ENCODE results near the gene ADAM19. TPM values are rescaled to one million over a fixed set of nuclear protein-coding genes. Genes with fewer than 3 reads are reported as not detected.

The ADAM19 gene
- total and polyA plus RNA-seq, 2 of the 4 experiments (the other 2 are of a cell fraction) = 35.5 to 49.2 TPM

DNA sequence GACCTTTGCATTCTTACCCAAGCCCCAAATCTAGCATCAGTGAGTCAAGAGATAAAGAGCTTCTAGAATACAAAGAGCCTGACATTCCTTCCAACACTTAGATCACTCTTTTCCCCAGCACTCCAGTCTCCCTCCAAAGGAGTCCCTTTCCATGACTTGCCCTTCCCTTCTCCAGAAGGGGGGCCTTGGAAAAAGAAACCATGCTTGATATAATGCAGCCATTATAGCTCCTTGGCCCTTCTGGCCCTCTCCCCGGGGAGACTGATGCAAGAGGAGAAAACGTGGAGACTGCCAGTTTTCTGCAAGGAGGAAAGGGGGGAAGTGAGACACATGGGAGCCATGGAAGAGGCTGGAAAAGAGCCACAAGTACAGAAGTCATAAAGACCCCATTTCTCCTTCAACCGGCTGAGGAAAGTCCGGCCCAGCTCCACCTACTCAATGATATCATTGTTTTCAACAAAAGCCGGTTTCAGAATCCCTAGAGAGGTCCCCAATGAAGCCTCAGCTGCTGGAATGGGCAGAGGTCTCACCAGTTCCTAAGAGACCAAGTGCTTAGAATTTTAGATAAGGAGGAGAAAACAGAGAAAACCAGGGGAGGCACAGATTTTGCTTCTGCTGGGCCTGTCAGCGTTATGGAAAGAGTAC is 29.0 kb downstream of the ADAM19 start:
- Histone ChIP-seq H3K23ac (ENCODE audit: low read depth, low read length) (peak overlapping the region; percentile 19), H2AK5ac (ENCODE audit: low read depth, low read length) (peak overlapping the region; percentile 90), H2BK20ac (ENCODE audit: low read depth, low read length) (peak overlapping the region; percentile 78; the same call in 1 of the 2 replicates), H4K5ac (ENCODE audit: low read depth, low read length) (0 out of 2 replicates have a peak overlapping the region, but pooled peaks have one; percentile 13), H2BK15ac (ENCODE audit: low read depth, low read length) (peak overlapping the region; percentile 93; the same call in 1 of the 3 replicates), H4K8ac (ENCODE audit: low read depth in 2 of 2, low read length in 2 of 2) (peak overlapping the region; percentile 52 to 81; a peak in 3 of 4 replicates), H2AFZ (replicated peaks; ENCODE audit: low read length, poor library complexity) (no peak overlapping the region), H3K27me3 (ENCODE audit: control insufficient read depth, insufficient read depth, low read length) (no peaks in the 10 kb centered on the region), H3K9me1 (ENCODE audit: insufficient read depth, low read length) (peaks cover 25% of the 10 kb centered on the region), H4K91ac (ENCODE audit: insufficient read depth, low read depth, low read length) (peak overlapping the region; percentile 51), H3K9ac (ENCODE audit: low read depth, low read length) (no peak overlapping the region), H3K18ac (ENCODE audit: low read depth, low read length) (peak overlapping the region; percentile 58), H3K9me3 (ENCODE audit: control insufficient read depth, insufficient read depth, low read length) (no peaks in the 10 kb centered on the region), H3K27ac (ENCODE audit: insufficient read depth, low read length) (peak overlapping the region; percentile 31), H3K4me3 (ENCODE audit: insufficient read depth, low read depth, low read length) (no peak overlapping the region), H2BK120ac (ENCODE audit: low read depth, low read length) (peak overlapping the region; percentile 99), H3K4ac (ENCODE audit: low read depth, low read length) (peak overlapping the region; percentile 100), H3K4me1 (ENCODE audit: control insufficient read depth, insufficient read depth, low read length) (peaks cover 49% of the 10 kb centered on the region), H3K36me3 (ENCODE audit: control insufficient read depth, insufficient read depth, low read length) (peaks cover 3% of the 10 kb centered on the region), H3K56ac (ENCODE audit: extremely low read depth, insufficient read depth, low read length) (no peak overlapping the region), H4K20me1 (ENCODE audit: insufficient read depth, low read length) (peaks cover 16% of the 10 kb centered on the region; the same call in 1 of the 2 replicates), H2BK5ac (ENCODE audit: low read depth, low read length, poor library complexity, severe bottlenecking) (peak overlapping the region; percentile 97), H3K79me1 (ENCODE audit: low read depth in 1 of 2, low read length in 2 of 2) (peaks cover 29 to 75% of the 10 kb centered on the region in 2 experiments; a peak in 3 of 4 replicates), H2AK9ac (replicated peaks; ENCODE audit: low read depth, low read length, poor library complexity) (no peak overlapping the region), H3K14ac (replicated peaks; ENCODE audit: low read depth, low read length) (peak overlapping the region; percentile 77), H3K4me2 (ENCODE audit: low read depth, low read length) (no peak overlapping the region)
- no TSS peak for BruUV-seq (replicated peaks)
- dilution Hi-C loops (cut with HindIII; ENCODE audit: low sequenced_read_pairs, unreplicated experiment) (no loop called here), intact Hi-C loops (cut with micrococcal nuclease) (no loop called here), in situ Hi-C loops (cut with MboI; ENCODE audit: low sequenced_read_pairs) (no loop called here)
- TF ChIP-seq, protein P1, sequence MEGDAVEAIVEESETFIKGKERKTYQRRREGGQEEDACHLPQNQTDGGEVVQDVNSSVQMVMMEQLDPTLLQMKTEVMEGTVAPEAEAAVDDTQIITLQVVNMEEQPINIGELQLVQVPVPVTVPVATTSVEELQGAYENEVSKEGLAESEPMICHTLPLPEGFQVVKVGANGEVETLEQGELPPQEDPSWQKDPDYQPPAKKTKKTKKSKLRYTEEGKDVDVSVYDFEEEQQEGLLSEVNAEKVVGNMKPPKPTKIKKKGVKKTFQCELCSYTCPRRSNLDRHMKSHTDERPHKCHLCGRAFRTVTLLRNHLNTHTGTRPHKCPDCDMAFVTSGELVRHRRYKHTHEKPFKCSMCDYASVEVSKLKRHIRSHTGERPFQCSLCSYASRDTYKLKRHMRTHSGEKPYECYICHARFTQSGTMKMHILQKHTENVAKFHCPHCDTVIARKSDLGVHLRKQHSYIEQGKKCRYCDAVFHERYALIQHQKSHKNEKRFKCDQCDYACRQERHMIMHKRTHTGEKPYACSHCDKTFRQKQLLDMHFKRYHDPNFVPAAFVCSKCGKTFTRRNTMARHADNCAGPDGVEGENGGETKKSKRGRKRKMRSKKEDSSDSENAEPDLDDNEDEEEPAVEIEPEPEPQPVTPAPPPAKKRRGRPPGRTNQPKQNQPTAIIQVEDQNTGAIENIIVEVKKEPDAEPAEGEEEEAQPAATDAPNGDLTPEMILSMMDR (conservative IDR thresholded peaks at IDR 0.05; ENCODE audit: low read depth, low read length) = no peak
- no peak for TF ChIP-seq MXI1 (IDR thresholded peaks at IDR 0.05; ENCODE audit: borderline replicate concordance, low read depth, low read length)
- no peak for TF ChIP-seq CEBPB (IDR thresholded peaks at IDR 0.05; ENCODE audit: low read depth, low read length)
- no peak for TF ChIP-seq RFX5 (IDR thresholded peaks at IDR 0.05; ENCODE audit: low read depth, low read length)
- ChIA-PET POLR2A (ENCODE audit: unreplicated experiment) (interaction anchor here (0.6 kb wide), 1 partner anchor 20 kb away, joined by 3 read pairs; no protein-coding TSS in a partner anchor), CTCF (interaction anchor here (1.1 kb wide), 1 partner anchor 14 kb away, joined by 3 read pairs; no protein-coding TSS in a partner anchor)
- DNase-seq (peak; percentile 65), ATAC-seq (ENCODE audit: low read depth) (peak; percentile 7)
- WGBS, 2 experiments (ENCODE audit: extremely low coverage in 2 of 2, insufficient read length in 1 of 2) = no CpG with 5 or more reads among the region's 6 CpGs
